HG03159 (cell line): ENCODE data around the gene LRRC59.
"Not testable (repeated sequence)": the region's sequence is repeated elsewhere in the genome, so short reads cannot be mapped to it uniquely, and the experiment has no call there.

Experiments used
- ATAC-seq: cut with Tn5 transposase; IDR thresholded peaks from one replicate; pipeline ENCODE4 v1.9.1; 2021; ENCODE audit warnings: mild to moderate bottlenecking, moderate library complexity; ENCODE audit not compliant: unreplicated experiment

Gene LRRC59

DNA sequence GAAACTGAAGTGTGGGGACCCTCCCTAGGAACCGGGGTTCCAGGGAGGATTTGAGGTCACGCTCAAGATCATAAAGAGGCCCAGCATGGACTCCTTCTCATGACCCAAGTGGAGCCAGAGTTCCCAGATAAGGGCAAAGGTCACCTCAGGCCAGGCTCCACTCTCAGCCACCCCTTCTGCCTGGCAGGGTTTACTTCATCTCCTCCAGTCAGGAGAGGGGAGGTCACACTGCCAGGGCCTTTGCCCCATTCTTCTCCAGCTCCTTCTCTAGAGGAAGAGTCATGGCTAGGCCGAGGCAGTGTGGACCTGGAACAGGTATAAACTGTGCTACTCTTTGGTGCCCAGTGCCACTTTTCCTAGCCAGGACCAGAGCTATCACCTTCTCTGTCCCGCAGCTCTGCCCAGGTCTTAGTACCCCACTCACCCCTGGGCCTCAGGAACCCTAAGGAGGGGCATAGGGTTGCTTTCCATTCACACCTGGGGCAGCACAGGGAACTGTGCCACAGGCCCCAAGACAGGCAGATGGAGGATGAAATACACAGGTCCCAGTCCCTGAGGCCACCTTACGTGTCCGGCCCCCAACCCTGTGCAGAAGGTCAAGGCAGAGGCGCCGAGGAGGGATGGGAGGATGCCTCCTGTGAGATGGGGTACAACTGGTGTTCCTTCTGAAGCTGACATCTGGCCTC lies 27.8 kb upstream of the LRRC59 start:
- no peak for ATAC-seq

DNA sequence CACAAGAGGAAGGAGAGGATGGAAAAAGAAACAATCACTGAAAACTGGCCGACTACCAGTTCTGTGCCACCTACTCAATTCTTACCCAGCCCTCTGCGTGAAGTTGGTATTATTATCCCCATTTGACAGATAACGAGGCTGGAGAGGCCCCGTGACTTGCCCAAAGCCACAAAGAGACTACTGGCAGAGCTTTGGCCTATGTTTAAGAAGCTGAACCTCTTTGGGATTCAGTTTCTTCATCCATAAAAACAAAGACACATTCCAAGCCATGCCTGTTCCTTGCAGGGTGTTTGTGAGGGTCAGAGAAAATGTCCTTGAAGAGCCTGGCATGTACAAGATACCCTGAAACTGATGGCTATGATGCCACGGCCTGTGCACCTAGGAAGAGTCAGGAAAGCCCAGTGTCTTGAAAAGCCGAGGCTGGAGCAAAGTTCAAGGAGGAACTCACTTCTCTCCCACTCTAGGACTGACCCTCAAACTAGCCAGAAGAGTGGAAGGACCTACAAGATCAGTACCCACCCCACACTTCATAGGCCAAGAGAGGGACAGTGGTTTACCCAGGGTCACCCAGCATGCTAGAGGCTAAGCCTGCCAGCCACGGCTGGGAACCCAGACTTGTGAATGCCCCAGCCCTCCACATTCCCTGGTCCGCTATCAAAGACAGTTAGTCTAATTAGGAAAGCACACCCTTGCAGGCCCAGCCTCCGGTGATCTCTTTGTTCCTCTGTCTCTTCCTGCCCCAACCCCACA lies 27.1 kb upstream of the LRRC59 start:
- no peak for ATAC-seq

DNA sequence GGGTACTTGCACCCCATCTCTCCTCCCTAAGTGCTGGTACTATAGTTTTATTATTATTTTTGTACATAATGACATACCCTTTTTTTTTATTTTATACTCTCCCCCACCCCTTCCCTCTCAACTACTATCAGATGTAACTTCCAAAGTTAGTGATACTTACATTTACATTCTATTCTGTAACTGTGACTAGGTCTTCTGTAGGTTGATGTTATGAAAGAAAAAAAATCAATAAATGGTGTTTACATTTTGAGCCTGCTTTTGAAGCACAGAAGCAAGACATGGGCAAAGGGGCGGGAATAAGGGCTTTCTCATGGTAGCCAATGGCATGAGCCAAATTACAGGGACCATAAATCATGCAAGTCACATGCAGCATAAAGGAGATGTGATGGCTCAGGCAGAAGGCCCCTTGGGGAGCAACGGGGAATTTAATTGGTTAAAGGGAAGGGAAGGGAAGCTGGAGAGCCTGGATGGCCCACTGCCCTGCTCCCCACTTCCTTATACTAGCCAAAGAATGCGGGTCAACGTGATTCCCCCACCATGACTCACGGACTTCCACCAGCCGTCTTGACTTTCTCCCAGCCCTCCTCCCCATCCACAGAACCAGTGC lies 26.3 kb upstream of the LRRC59 start:
- ATAC-seq = no peak

DNA sequence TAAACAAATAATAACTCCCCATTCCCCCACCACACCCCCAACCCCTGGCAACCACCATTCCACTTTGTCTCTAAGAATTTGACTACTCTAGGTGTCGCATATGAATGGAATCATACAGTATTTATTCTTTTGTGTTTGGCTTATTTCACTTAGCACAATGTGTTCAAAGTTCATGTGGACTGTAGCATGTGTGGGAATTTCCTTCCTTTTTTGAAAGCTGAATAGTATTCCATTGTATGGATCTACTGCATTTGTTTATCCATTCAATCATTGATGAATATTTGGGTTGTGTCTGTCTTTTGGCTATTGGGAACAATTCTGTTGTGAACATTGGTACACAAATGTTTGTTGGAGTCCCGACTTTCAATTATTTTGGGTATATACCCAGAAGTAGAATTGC lies 25.4 kb upstream of the LRRC59 start:
- no peak for ATAC-seq

DNA sequence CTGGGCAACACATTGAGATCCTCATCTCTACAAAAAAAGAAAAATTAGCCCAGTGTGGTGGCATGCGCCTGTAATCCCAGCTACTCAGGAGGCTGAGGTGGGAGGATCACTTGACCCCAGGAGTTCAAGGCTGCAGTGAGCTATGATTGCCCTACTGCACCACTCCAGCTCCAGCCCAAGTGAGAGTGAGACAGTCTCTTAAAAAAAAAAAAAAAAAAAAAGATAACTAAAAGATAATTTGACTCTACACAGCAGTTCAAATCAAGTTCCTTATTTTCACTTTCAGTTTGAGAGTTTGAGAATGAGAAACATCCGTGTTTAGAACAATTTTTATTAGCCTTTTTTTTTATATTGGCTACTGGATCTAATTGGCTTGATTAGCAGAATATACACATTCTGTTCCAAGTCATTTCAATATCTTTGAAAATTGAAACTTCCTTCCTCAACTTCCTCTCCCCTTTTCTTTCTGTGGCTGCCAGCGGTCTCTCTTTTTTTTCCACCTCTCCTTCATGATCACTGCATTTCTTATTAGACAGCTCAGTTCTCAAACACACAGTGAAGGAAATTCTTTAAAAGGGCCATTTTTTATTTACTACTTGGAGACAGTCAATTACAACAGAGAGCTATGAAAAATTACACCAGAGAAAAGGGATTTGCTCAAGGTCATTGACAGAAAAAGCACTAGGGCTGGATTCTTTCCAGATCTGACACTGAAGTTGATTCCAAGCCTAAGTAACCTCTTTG lies 24.2 kb upstream of the LRRC59 start:
- ATAC-seq = no peak

DNA sequence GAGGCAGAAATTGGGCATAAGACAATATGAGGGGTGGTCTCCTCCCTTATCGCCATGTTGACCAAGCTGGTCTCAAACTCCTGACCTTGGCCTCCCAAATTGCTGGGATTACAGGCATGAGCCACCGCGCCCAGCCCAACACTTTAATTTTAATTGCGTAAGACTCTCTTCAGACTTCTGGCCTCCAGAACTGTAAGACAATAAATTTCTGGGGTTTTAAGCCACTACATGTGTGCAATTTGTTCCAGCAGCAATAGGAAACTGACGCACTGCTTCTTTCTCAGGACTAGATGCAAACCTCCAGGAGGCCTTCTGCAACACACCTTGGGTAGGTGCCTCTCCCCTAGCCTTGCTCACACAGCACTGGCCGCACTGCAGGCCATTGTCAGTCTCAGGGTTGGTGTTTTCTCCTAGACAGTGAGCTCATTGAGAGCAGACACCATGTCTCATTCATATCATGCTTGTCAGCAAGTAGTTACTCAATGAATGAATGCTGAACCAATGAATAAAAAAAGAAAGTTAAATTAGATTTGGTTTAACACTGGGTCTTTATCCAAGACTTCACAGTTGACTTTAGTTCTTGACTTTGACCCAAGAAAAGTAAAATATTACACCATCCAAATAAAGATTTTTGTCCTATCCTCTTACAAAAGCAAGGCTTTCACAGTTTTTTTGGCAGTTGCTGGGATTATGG lies 23.2 kb upstream of the LRRC59 start:
- ATAC-seq = no peak

DNA sequence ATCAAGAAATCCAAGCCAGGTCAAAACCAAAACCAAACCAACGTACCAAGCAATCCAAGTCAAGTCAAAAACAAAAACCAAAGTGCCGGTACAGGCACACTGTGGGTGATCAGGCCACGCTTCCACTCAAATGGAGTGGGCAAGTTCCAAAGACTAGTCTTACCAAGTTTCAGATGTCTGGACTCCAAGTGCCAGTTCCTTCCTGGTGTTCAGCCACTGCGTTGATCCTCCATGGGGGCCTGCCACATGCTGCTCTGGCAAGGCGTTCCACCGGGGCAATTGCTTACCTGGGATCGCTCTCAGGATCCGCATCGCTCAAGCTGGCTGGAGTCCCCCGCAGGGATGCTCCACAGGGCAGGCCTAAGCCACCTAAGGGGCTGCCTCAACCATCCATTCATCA lies 22.3 kb upstream of the LRRC59 start:
- ATAC-seq = not testable (repeated sequence)

DNA sequence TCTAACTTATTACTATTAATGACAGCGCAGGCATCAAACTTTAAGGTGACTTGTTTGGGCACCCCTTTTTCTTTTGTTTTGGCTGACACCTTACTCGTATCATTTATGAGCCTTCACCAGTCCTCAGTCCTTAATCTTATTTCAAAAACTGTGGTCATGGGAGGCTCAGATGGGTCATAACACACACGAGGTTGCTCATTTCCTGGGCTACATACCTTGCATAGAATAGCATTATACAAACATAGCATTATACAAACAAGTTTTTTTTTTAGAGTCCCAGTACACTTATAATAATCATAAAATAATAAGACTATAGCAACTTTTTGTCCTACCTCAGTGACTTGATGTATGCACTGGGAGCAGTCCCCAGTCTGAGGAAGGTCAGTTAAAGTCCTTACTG lies 17.5 kb upstream of the LRRC59 start:
- no peak for ATAC-seq

DNA sequence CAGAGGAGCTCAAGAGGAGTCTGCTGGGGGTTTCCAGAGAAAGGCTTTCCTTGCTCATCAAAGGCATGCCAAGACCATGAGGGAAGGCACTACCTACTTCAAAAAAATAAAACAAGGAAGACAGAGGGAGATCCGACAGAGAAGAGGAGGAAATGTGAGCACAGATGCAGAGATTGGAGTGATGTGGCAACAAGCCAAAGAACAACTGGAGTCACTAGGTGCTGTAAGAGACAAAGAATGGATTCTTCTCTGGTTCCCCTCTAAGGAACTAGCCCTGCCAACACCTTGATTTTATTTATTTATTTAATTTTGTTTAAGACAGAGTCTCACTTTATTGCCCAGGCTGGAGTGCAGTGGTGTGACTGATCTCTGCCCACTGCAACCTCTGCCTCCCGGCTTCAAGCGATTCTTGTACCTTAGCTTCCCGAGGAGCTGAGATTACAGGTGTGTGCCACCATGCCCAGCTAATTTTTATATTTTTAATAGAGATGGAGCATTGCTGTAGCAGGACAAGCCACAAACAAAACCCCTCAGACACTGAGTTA lies 14.9 kb upstream of the LRRC59 start:
- ATAC-seq = no peak

DNA sequence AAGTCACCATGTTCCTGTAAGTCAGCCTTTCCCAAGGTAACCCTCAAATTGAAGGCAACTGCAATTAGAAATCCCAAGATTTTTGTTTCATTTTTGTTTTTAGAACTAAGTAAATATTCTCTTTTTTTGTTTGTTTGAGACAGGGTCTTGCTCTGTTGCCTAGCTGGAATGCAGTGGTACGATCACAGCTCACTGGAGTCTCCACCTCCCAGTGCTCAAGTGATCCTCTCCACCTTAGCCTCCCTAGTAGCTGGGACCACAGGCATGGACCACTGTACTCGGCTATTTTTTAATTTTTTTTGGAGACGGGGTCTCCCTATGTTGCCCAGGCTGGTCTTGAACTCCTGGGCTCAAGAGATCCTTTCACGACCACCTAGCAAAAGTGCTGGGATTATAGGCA lies 10.6 kb upstream of the LRRC59 start:
- ATAC-seq = no peak

DNA sequence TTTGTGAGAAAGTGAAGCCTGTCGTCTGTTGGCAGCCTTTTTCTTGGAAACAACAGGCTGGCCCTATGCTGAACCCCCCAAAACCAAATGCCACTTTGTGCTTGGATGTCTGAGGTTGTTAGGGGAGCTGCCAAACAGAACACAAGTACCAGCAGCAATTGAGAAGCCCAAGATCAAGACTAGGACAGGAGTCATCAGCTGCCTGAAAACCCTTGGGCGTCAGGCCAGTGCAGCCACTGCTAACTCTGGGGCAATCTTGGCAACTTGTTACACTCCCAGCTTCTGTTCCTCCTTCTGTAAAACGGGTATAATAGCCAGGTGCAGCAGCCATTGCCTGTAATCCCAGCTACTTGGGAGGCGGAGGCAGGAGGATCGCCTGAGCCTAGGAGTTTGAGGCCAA lies 9.3 kb upstream of the LRRC59 start:
- ATAC-seq = no peak

DNA sequence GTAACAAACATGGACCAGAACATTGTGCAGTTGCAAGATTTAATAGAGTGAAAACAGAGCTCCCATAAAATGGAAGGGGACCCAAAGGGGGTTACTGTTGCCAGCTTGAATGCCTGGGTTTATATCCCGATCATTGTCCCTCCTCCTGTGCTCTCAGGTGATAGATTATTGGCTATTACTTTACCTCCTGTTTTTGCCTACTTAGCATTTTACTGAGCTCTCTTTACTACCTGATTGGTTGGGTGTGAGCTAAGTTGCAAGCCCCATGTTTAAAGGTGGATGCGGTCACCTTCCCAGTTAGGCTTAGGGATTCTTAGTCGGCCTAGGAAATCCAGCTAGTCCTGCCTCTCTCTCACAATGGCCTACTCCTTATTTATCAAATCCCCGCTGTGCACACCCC lies 8.0 kb upstream of the LRRC59 start:
- ATAC-seq = not testable (repeated sequence)

DNA sequence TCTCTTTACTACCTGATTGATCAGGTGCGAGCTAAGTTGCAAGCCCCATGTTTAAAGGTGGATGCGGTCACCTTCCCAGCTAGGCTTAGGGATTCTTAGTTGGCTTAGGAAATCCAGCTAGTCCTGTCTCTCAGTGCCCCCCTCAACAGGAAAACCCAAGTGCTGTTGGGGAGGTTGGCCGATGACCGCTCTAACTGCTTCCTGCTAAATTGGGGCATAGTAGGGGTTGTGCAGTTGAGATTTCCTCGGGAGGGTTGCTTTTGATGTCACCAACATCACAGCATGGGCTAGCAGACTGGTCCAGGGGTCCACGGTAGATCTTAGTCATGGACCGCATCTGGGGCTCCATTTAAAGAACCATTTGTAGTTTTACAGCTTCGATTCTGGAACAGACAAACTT lies 2.3 kb upstream of the LRRC59 start:
- not testable (repeated sequence) for ATAC-seq

DNA sequence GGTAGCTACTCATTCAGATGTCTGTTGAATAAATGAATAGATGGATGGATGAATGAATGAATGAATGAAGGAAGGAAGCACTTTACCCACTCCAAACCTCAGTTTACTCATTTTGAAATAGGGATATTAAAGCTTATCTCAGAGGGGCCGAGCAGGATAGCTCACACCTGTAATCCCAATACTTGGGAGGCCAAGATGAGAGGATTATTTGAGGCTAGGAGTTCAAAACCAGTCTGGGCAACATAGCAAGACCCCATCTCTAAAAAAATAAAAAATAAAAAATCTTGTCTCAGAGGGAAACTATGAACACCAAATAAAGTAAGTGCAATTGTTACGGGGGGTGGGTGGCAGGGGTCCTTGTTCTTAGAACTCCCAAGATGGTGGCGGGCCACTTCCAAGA lies 1.3 kb upstream of the LRRC59 start:
- ATAC-seq = not testable (repeated sequence)

DNA sequence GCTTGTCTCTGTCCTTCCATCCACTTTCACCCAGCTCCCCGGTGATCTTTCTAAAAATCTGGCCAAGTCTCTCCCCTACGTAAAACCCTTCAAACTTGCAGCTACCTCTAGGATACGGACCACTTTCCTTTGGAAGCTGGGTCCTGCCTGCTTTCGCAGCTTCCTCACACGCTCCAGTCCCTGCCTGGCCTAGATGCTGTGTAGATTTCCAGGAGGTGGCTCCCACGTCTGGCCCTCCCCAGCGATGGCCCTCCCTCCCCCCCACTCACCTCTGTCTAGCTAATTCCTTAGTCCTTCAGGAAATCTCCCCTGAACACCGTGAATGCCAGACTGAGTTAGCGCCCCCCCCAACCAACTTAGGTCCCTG lies 579 bp upstream of the LRRC59 start:
- ATAC-seq = no peak

DNA sequence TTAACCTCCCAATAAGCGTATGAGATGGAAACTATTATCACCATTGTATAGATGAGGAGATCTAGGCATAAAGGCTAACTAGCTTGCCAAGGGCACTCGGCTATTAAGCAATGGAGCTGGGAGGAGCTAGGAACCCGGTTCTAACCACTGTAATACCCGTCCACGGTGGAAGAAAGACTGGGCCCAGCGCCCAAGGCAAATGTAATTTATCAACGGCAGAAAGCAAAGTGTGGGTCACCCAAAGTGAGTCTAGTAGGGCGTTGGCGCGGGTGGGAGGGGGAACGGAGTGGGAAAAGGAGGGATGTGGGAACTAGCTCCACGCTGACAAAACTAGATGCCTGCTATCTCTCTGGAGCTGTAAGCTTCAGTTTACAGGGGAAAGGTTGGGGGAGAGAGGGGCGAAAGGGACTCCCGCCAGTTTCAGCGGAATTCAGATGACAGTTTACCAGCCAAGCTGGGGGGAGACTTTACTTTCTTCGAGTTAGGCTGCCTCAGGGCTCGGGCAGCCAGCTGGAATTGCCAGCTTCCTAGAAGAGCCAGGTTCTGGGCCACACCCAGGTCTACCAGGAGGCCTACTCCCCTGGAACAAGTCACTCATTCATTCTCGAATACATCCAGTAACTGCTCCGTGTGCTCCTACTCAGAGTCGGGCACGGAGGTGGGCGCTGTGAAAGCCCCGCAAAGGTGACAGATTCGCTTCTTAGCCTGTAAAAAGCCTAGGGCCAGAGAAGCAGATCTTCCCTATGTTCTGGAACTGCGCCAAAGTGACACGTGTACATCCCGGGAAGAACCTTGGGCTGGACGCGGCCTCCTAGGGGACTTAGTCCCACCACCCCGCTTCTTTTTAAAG lies 837 bp downstream of the LRRC59 start:
- no peak for ATAC-seq

DNA sequence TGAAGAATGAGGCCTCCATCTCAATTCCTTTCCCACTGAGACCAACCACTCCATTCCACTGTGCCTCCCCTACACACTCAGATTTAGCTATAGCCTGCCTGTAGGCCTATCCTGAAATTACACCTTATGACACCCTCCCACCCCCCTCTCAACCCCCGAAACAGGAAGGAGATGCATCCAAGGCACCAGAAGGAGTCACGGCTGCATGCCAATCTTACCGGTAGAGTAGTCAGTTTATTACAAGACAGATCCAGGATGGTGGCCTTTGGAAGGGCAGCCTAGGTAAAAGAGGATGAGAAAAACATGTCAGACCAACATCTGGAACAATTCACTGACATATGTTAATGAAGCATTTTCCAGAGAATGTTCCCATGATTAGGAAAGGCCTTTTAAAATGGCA lies 2.6 kb downstream of the LRRC59 start:
- ATAC-seq = no peak

DNA sequence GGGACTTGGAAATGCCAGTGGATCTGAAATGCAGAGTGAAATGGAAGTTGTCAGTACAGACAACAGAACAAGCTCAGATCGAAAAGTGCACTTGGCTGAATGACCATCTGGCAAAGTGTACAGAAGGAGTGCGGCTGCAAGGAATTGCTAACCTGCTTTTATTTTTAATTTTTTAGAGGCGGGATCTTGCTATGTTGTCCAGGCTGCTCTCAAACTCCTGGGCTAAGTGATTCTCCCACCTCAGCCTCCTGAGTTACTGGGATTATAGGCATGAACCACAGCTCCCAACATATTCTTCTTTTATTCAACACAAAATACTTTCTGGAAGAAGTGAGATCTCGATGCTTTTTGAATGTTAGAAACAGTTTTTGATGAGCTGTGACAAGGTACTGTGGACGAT lies 3.6 kb downstream of the LRRC59 start:
- no peak for ATAC-seq

DNA sequence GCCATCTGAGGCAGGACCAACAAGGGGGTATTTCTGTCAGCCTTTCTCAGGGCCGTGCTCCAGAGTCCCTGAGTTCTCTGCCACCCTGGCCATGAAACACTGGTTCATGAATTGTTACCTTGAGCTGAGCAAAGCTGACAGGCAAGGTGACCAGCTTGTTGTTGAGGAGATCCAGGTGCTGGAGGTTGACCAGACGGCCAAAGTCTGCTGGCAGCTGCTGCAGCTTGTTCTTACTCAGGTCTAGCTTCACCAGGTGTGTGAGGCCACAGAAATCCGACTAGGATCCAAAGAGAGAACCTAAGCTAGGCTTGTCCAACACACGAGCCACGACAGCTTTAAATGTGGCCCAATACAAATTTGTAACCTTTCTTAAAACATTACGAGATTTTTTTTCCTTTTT lies 4.7 kb downstream of the LRRC59 start:
- no peak for ATAC-seq

DNA sequence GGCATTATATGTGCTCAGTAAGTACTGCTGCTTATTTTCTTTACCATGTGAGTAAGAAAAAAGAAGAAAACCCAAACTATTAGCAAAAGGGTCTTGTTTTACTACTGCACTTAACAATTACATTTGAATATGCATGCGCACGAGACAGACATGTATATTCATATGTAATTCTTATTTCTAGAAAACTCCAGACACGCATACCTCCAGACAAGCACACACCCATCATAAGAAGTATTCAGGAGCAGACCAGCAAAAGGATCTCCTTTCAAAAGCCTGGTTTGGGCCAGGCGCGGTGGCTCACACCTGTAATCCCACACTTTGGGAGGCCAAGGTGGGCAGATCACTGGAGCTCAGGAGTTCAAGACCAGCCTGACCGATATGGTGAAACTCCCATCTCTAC lies 7.8 kb downstream of the LRRC59 start:
- no peak for ATAC-seq
